IMR-90 (cell line): ENCODE measurements around the gene LDLRAD3. TPM values are rescaled to one million over a fixed set of nuclear protein-coding genes. Genes with fewer than 3 reads are reported as not detected.

Experiments used
- ATAC-seq: fragments of 200-7000 bp; cut with Tn5 transposase; 2 replicates; pipeline ENCODE4 v1.9.1; 2020; ENCODE audit warnings: low read depth, mild to moderate bottlenecking, moderate library complexity
- BruUV-seq: library from RNA; stranded (reverse); fragments of 400-500 nt; replicated peaks from 2 replicates; lab custom pipeline; 2021; lab: Mats Ljungman, UMichigan
- CTCF ChIA-PET: fragments of 300-600 bp; formaldehyde crosslinking; extraction: SDS; loops from one replicate; lab custom pipeline; 2021; ENCODE audit warnings: antibody characterized with exemption; lab: Yijun Ruan, JAX
- POLR2A ChIA-PET: fragments of 300-600 bp; sonication (Branson Sonifier 250); formaldehyde crosslinking; loops from one replicate; lab custom pipeline; 2022; ENCODE audit warnings: antibody characterized with exemption; ENCODE audit not compliant: unreplicated experiment; lab: Charles Lee
- DNase-seq: peaks from one replicate; pipeline ENCODE4 v3.0.0; 2013
- H2AFZ ChIP-seq: replicated peaks from 2 replicates; pipeline ENCODE3; 2013; ENCODE audit warnings: low read length, mild to moderate bottlenecking; ENCODE audit not compliant: poor library complexity
- H2AK5ac ChIP-seq: 2 replicates; pipeline ENCODE4 v1.6.1; 2013; ENCODE audit warnings: low read depth, low read length, inconsistent platforms
- H2AK9ac ChIP-seq: replicated peaks from 2 replicates; pipeline ENCODE3; 2013; ENCODE audit warnings: mild to moderate bottlenecking, low read depth, low read length, moderate library complexity; ENCODE audit not compliant: poor library complexity
- H2BK120ac ChIP-seq: 2 replicates; pipeline ENCODE4 v1.6.1; 2013; ENCODE audit warnings: low read depth, low read length, inconsistent platforms
- H2BK15ac ChIP-seq: 3 replicates; pipeline ENCODE4 v1.6.1; 2013; ENCODE audit warnings: low read depth, low read length, inconsistent platforms
- H2BK20ac ChIP-seq: 2 replicates; pipeline ENCODE4 v1.6.1; 2013; ENCODE audit warnings: low read depth, mild to moderate bottlenecking, inconsistent platforms, low read length, moderate library complexity
- H2BK5ac ChIP-seq: 2 replicates; pipeline ENCODE4 v1.6.1; 2013; ENCODE audit warnings: mild to moderate bottlenecking, low read depth, low read length, inconsistent platforms; ENCODE audit not compliant: poor library complexity, severe bottlenecking
- H3K14ac ChIP-seq: replicated peaks from 2 replicates; pipeline ENCODE4 v1.6.1; 2013; ENCODE audit warnings: low read depth, low read length, inconsistent platforms
- H3K18ac ChIP-seq: 2 replicates; pipeline ENCODE4 v1.6.1; 2013; ENCODE audit warnings: low read depth, low read length, control low read depth
- H3K23ac ChIP-seq: 2 replicates; pipeline ENCODE4 v1.6.1; 2013; ENCODE audit warnings: low read depth, low read length, inconsistent platforms
- H3K27ac ChIP-seq: 2 replicates; pipeline ENCODE4 v1.5.1; 2013; ENCODE audit warnings: mild to moderate bottlenecking, control low read depth, low read length; ENCODE audit not compliant: insufficient read depth
- H3K27me3 ChIP-seq: 2 replicates; pipeline ENCODE4 v1.6.1; 2013; ENCODE audit warnings: low read length; ENCODE audit not compliant: control insufficient read depth, insufficient read depth
- H3K36me3 ChIP-seq: 2 replicates; pipeline ENCODE4 v1.6.1; 2013; ENCODE audit warnings: low read length, mixed read lengths; ENCODE audit not compliant: control insufficient read depth, insufficient read depth
- H3K4ac ChIP-seq: 2 replicates; pipeline ENCODE4 v1.6.1; 2013; ENCODE audit warnings: low read depth, low read length, inconsistent platforms
- H3K4me1 ChIP-seq: 2 replicates; pipeline ENCODE4 v1.6.1; 2013; ENCODE audit warnings: low read length, mixed read lengths; ENCODE audit not compliant: control insufficient read depth, insufficient read depth
- H3K4me2 ChIP-seq: 2 replicates; pipeline ENCODE4 v1.6.1; 2013; ENCODE audit warnings: low read depth, mild to moderate bottlenecking, control low read depth, low read length, moderate library complexity
- H3K4me3 ChIP-seq: 2 replicates; pipeline ENCODE4 v1.5.1; 2013; ENCODE audit warnings: low read depth, mild to moderate bottlenecking, control low read depth, low read length, moderate library complexity; ENCODE audit not compliant: insufficient read depth
- H3K56ac ChIP-seq: 2 replicates; pipeline ENCODE4 v1.6.1; 2013; ENCODE audit warnings: low read length, inconsistent platforms; ENCODE audit not compliant: insufficient read depth; ENCODE audit errors: extremely low read depth
- H3K79me1 ChIP-seq, 2 experiments: 2 replicates each; pipeline ENCODE4 v1.6.1; 2013; ENCODE audit warnings: low read length in 2 of 2, inconsistent platforms in 1 of 2, low read depth in 1 of 2
- H3K9ac ChIP-seq: 2 replicates; pipeline ENCODE4 v1.6.1; 2013; ENCODE audit warnings: low read depth, low read length, control low read depth
- H3K9me1 ChIP-seq: 2 replicates; pipeline ENCODE4 v1.6.1; 2013; ENCODE audit warnings: low read length, inconsistent platforms; ENCODE audit not compliant: insufficient read depth
- H3K9me3 ChIP-seq: 2 replicates; pipeline ENCODE4 v1.6.1; 2013; ENCODE audit warnings: low read length; ENCODE audit not compliant: control insufficient read depth, insufficient read depth
- H4K20me1 ChIP-seq: 2 replicates; pipeline ENCODE4 v1.6.1; 2013; ENCODE audit warnings: low read length, inconsistent platforms; ENCODE audit not compliant: insufficient read depth
- H4K5ac ChIP-seq: 2 replicates; pipeline ENCODE4 v1.6.1; 2013; ENCODE audit warnings: mild to moderate bottlenecking, low read depth, low read length, control low read depth
- H4K8ac ChIP-seq, 2 experiments: 2 replicates each; pipeline ENCODE4 v1.6.1; 2013; ENCODE audit warnings: low read depth in 2 of 2, low read length in 2 of 2, control low read depth in 1 of 2, inconsistent platforms in 1 of 2
- H4K91ac ChIP-seq: 2 replicates; pipeline ENCODE4 v1.6.1; 2013; ENCODE audit warnings: low read depth, low read length, inconsistent platforms; ENCODE audit not compliant: insufficient read depth
- BHLHE40 ChIP-seq: fragments of 150-350 bp; IDR thresholded peaks from 2 replicates; pipeline ENCODE4 v1.6.1; 2016; ENCODE audit warnings: mild to moderate bottlenecking, low read depth, low read length
- CHD1 ChIP-seq: IDR thresholded peaks from 2 replicates; pipeline ENCODE4 v1.6.1; 2012; ENCODE audit warnings: low read depth, low read length, improper control_type of control experiment
- FOS ChIP-seq: fragments of 150-350 bp; IDR thresholded peaks from 2 replicates; pipeline ENCODE4 v1.6.1; 2016; ENCODE audit warnings: low read depth, low read length
- MAZ ChIP-seq: IDR thresholded peaks from 2 replicates; pipeline ENCODE4 v1.6.1; 2012; ENCODE audit warnings: low read depth, mild to moderate bottlenecking, low read length, improper control_type of control experiment, moderate library complexity, borderline replicate concordance
- NFE2L2 ChIP-seq: fragments of 150-350 bp; IDR thresholded peaks from 2 replicates; pipeline ENCODE4 v1.6.1; 2016; ENCODE audit warnings: low read depth, mild to moderate bottlenecking, low read length
- POLR2A ChIP-seq: IDR thresholded peaks from 2 replicates; pipeline ENCODE4 v1.6.1; 2012; ENCODE audit warnings: mild to moderate bottlenecking, low read depth, low read length
- SMC3 ChIP-seq: fragments of 150-350 bp; IDR thresholded peaks from 2 replicates; pipeline ENCODE4 v1.6.1; 2016; ENCODE audit warnings: low read depth, mild to moderate bottlenecking, antibody characterized with exemption, low read length, moderate library complexity
- WGBS, 2 experiments: methylation state at CpG; one replicate each; pipeline versions ENCODE4 v1.1.5 to v1.1.7; 2013; ENCODE audit warnings: missing lambda C conversion rate in 2 of 2; ENCODE audit not compliant: insufficient read length in 1 of 2; ENCODE audit errors: extremely low coverage in 2 of 2; 5-methylcytosine and 5-hydroxymethylcytosine counted together
- dilution Hi-C: fragments of 300-500 bp; cut with HindIII; formaldehyde crosslinking; loops from one replicate; pipeline ENCODE4 v1.14.3; 2018; ENCODE audit warnings: low sequenced_read_pairs; ENCODE audit not compliant: unreplicated experiment
- in situ Hi-C: fragments of 300-500 bp; cut with MboI; formaldehyde crosslinking; loops from 3 replicates; pipeline ENCODE4 v1.14.3; 2019; ENCODE audit warnings: low sequenced_read_pairs, inconsistent platforms, mixed read lengths
- intact Hi-C: fragments of 100-400 bp; cut with micrococcal nuclease; formaldehyde crosslinking; loops from 2 replicates; pipeline ENCODE4 v1.10.0; 2022
- polyA plus RNA-seq, 3 experiments: library from polyadenylated mRNA; depleted of rRNA; stranded (reverse); fragments of >200 nt; gene quantifications; 2 replicates each; pipeline ENCODE4 v1.2.3, GENCODE V29; 2012; ENCODE audit warnings: low replicate concordance in 1 of 3
- total RNA-seq: library from RNA; depleted of rRNA; stranded (reverse); fragments of >200 nt; gene quantifications from 2 replicates; pipeline ENCODE4 v1.2.3, GENCODE V29; 2012
- TF ChIP-seq, protein P1 (sequence below): conservative IDR thresholded peaks from 2 replicates; pipeline ENCODE4 v1.5.1; 2012; ENCODE audit warnings: mild to moderate bottlenecking, low read depth, low read length, improper control_type of control experiment

LDLRAD3 gene
- total and polyA plus RNA-seq, 2 of the 4 experiments (the other 2 are of a cell fraction): 2.7 to 6.4 TPM

DNA sequence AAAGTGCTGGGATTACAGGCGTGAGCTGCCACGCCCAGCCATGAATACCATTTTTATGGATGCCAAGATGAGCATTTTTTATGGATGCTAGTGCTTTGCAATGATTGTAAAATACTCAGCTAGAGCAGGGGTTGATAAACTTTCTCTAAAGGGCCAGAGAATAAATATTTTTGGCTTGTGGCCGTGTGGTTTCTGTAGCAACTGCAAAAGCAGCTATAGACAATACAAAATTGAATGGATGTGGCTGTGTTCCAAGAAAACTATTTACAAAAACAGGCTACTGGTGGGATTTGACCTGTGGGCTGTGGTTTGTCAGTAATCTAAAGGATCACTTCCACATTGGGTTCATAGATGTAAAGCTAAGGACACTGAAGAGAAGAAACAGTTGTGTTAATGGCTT, 289.3 kb downstream of the LDLRAD3 start:
- in situ Hi-C loops: no loop called here
- WGBS, 2 experiments: no CpG with 5 or more reads among the region's 3 CpGs

More for the DNA sequence above, 289.3 kb downstream of the LDLRAD3 start:
- Histone ChIP-seq H3K4me2 (no peak overlapping the region), H3K27ac (no peak overlapping the region), H3K27me3 (no peaks in the 10 kb centered on the region; the same call in 1 of the 2 replicates), H3K23ac (no peak overlapping the region), H2BK120ac (no peak overlapping the region), H2AK5ac (no peak overlapping the region), H2BK20ac (no peak overlapping the region), H3K4me1 (peaks cover 2% of the 10 kb centered on the region), H3K14ac (no peak overlapping the region), H4K8ac (no peak overlapping the region), H3K79me1 (no peaks in the 10 kb centered on the region), H2AFZ (no peak overlapping the region), H3K4ac (no peak overlapping the region), H2BK5ac (no peak overlapping the region), H4K91ac (no peak overlapping the region), H3K18ac (no peak overlapping the region), H3K9ac (no peak overlapping the region), H4K5ac (no peak overlapping the region), H2BK15ac (no peak overlapping the region), H2AK9ac (no peak overlapping the region), H3K36me3 (no peaks in the 10 kb centered on the region), H4K20me1 (no peaks in the 10 kb centered on the region), H3K4me3 (no peak overlapping the region), H3K56ac (no peak overlapping the region), H3K9me3 (no peaks in the 10 kb centered on the region), H3K9me1 (peaks cover 2% of the 10 kb centered on the region; the same call in 1 of the 2 replicates)
- CTCF ChIA-PET: interaction anchor here (0.6 kb wide), 1 partner anchor 288 kb away, joined by 3 read pairs; no protein-coding TSS in a partner anchor
- ATAC-seq: no peak
- DNase-seq: peak; percentile 16
- TF ChIP-seq MAZ (no peak), CHD1 (no peak), FOS (no peak), POLR2A (no peak), BHLHE40 (no peak), NFE2L2 (no peak), SMC3 (no peak)
- TF ChIP-seq, protein P1, sequence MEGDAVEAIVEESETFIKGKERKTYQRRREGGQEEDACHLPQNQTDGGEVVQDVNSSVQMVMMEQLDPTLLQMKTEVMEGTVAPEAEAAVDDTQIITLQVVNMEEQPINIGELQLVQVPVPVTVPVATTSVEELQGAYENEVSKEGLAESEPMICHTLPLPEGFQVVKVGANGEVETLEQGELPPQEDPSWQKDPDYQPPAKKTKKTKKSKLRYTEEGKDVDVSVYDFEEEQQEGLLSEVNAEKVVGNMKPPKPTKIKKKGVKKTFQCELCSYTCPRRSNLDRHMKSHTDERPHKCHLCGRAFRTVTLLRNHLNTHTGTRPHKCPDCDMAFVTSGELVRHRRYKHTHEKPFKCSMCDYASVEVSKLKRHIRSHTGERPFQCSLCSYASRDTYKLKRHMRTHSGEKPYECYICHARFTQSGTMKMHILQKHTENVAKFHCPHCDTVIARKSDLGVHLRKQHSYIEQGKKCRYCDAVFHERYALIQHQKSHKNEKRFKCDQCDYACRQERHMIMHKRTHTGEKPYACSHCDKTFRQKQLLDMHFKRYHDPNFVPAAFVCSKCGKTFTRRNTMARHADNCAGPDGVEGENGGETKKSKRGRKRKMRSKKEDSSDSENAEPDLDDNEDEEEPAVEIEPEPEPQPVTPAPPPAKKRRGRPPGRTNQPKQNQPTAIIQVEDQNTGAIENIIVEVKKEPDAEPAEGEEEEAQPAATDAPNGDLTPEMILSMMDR: no peak
- POLR2A ChIA-PET: no interaction called here
- dilution Hi-C loops: no loop called here
- intact Hi-C loops: no loop called here
- no TSS peak for BruUV-seq
